ENCODE measurements around the gene MRRF. TPM values are rescaled to one million over a fixed set of nuclear protein-coding genes. Genes with fewer than 3 reads are reported as not detected.
A peak's percentile ranks its signal among the peaks of the same experiment; 100 is the strongest.

MRRF gene
- polyA plus RNA-seq, 6 donors from 2014 or later = 11.8 to 25.4 (median 19.9) TPM

- no peaks in the 10 kb centered on the region for H3K9me3 Mint-ChIP-seq
- no peak overlapping the region for H3K4me3 Mint-ChIP-seq
- DNase-seq (no peak), ATAC-seq (ENCODE audit: low read depth in 2 of 2) (no peak)
- no peak overlapping the region for H3K27ac Mint-ChIP-seq
- peaks cover 0 to 4% (median 0%) of the 10 kb centered on the region in 3 donors for H3K27me3 Mint-ChIP-seq
- H3K36me3 Mint-ChIP-seq = peaks cover 10% of the 10 kb centered on the region in 2 donors
- peaks cover 0 to 2% (median 0%) of the 10 kb centered on the region in 3 donors for H3K4me1 Mint-ChIP-seq
Measured at GRCh38 chr9:122332083-122332482, 67.4 kb downstream of the MRRF start.

GRCh38 chr9:122332644-122333043 lies 68.0 kb downstream of the MRRF start:
- peaks cover 0 to 3% (median 0%) of the 10 kb centered on the region in 3 donors for H3K4me1 Mint-ChIP-seq
- H3K4me3 Mint-ChIP-seq = no peak overlapping the region
- DNase-seq (no peak), ATAC-seq (ENCODE audit: low read depth in 2 of 2) (no peak)
- H3K9me3 Mint-ChIP-seq = no peaks in the 10 kb centered on the region
- peaks cover 10% of the 10 kb centered on the region in 2 donors for H3K36me3 Mint-ChIP-seq
- H3K27ac Mint-ChIP-seq = peak overlapping the region in 1 of 6 donors; percentile 33
- H3K27me3 Mint-ChIP-seq = peaks cover 0 to 4% (median 0%) of the 10 kb centered on the region in 3 donors

- Mint-ChIP-seq H3K36me3 (peaks cover 10% of the 10 kb centered on the region in 2 donors), H3K4me1 (peaks cover 0 to 3% (median 0%) of the 10 kb centered on the region in 3 donors), H3K27ac (peak overlapping the region in 2 of 6 donors; percentile 33 to 87), H3K27me3 (peaks cover 0 to 4% (median 4%) of the 10 kb centered on the region in 3 donors), H3K9me3 (no peaks in the 10 kb centered on the region), H3K4me3 (no peak overlapping the region)
- no peak for DNase-seq
- no peak for ATAC-seq (ENCODE audit: low read depth in 2 of 2)
Measured at GRCh38 chr9:122333169-122333808, 68.6 kb downstream of the MRRF start.

- Mint-ChIP-seq H3K4me3 (no peak overlapping the region), H3K9me3 (no peaks in the 10 kb centered on the region), H3K36me3 (no peaks in the 10 kb centered on the region), H3K27me3 (peaks cover 8 to 20% (median 13%) of the 10 kb centered on the region in 3 donors), H3K4me1 (peaks cover 0 to 3% (median 0%) of the 10 kb centered on the region in 3 donors), H3K27ac (peak overlapping the region in 1 of 6 donors; percentile 21)
- ATAC-seq (ENCODE audit: low read depth in 2 of 2) (no peak), DNase-seq (no peak)
Measured at GRCh38 chr9:122334916-122335315, 70.2 kb downstream of the MRRF start.

- peaks cover 8 to 20% (median 13%) of the 10 kb centered on the region in 3 donors for H3K27me3 Mint-ChIP-seq
- no peak for DNase-seq
Measured at GRCh38 chr9:122336189-122336588, 71.5 kb downstream of the MRRF start.

GRCh38 chr9:122336866-122337555 lies 72.3 kb downstream of the MRRF start:
- peaks cover 8 to 20% (median 13%) of the 10 kb centered on the region in 3 donors for H3K27me3 Mint-ChIP-seq
- ATAC-seq (ENCODE audit: low read depth in 2 of 2) (peak in 1 of 2 donors; percentile 56), DNase-seq (no peak)
- peaks cover 0 to 3% (median 0%) of the 10 kb centered on the region in 3 donors for H3K4me1 Mint-ChIP-seq
- H3K9me3 Mint-ChIP-seq = no peaks in the 10 kb centered on the region
- no peak overlapping the region for H3K27ac Mint-ChIP-seq
- H3K4me3 Mint-ChIP-seq = no peak overlapping the region
- H3K36me3 Mint-ChIP-seq = no peaks in the 10 kb centered on the region

More at GRCh38 chr9:122336189-122336588, 71.5 kb downstream of the MRRF start:
- no peak for ATAC-seq (ENCODE audit: low read depth in 2 of 2)
- H3K9me3 Mint-ChIP-seq = no peaks in the 10 kb centered on the region
- peaks cover 0 to 3% (median 0%) of the 10 kb centered on the region in 3 donors for H3K4me1 Mint-ChIP-seq
- H3K4me3 Mint-ChIP-seq = no peak overlapping the region
- H3K36me3 Mint-ChIP-seq = no peaks in the 10 kb centered on the region
- peak overlapping the region in 1 of 6 donors; percentile 64 for H3K27ac Mint-ChIP-seq

- no peak for DNase-seq
- Mint-ChIP-seq H3K9me3 (no peaks in the 10 kb centered on the region), H3K4me3 (no peak overlapping the region), H3K27ac (no peak overlapping the region), H3K27me3 (peaks cover 8 to 20% (median 13%) of the 10 kb centered on the region in 3 donors), H3K4me1 (peaks cover 0 to 3% (median 0%) of the 10 kb centered on the region in 3 donors), H3K36me3 (no peaks in the 10 kb centered on the region)
- ATAC-seq (ENCODE audit: low read depth in 2 of 2) = no peak
Measured at GRCh38 chr9:122337556-122337929, 72.9 kb downstream of the MRRF start.

GRCh38 chr9:122338536-122338935 lies 73.9 kb downstream of the MRRF start:
- DNase-seq = no peak
- Mint-ChIP-seq H3K4me1 (peaks cover 0 to 3% (median 0%) of the 10 kb centered on the region in 3 donors), H3K27me3 (peaks cover 8 to 20% (median 13%) of the 10 kb centered on the region in 3 donors), H3K9me3 (no peaks in the 10 kb centered on the region), H3K4me3 (no peak overlapping the region), H3K27ac (peak overlapping the region in 1 of 6 donors; percentile 8), H3K36me3 (no peaks in the 10 kb centered on the region)
- ATAC-seq (ENCODE audit: low read depth in 2 of 2) = no peak

- ATAC-seq (ENCODE audit: low read depth in 2 of 2) (no peak), DNase-seq (no peak)
- H3K4me3 Mint-ChIP-seq = no peak overlapping the region
- H3K4me1 Mint-ChIP-seq = peaks cover 0 to 3% (median 0%) of the 10 kb centered on the region in 3 donors
- no peaks in the 10 kb centered on the region for H3K9me3 Mint-ChIP-seq
- no peaks in the 10 kb centered on the region for H3K36me3 Mint-ChIP-seq
- H3K27me3 Mint-ChIP-seq = peaks cover 11 to 20% (median 16%) of the 10 kb centered on the region in 3 donors
- peak overlapping the region in 1 of 6 donors; percentile 8 for H3K27ac Mint-ChIP-seq
Measured at GRCh38 chr9:122338994-122339393, 74.3 kb downstream of the MRRF start.

GRCh38 chr9:122339579-122339978 lies 74.9 kb downstream of the MRRF start:
- ATAC-seq (ENCODE audit: low read depth in 2 of 2) (no peak), DNase-seq (no peak)
- Mint-ChIP-seq H3K4me1 (peaks cover 0 to 3% (median 0%) of the 10 kb centered on the region in 3 donors), H3K4me3 (no peak overlapping the region), H3K9me3 (no peaks in the 10 kb centered on the region), H3K27me3 (peaks cover 14 to 21% (median 20%) of the 10 kb centered on the region in 3 donors), H3K36me3 (no peaks in the 10 kb centered on the region), H3K27ac (peak overlapping the region in 1 of 6 donors; percentile 84)

- no peaks in the 10 kb centered on the region for H3K36me3 Mint-ChIP-seq
- H3K4me3 Mint-ChIP-seq = no peak overlapping the region
- peaks cover 0 to 3% (median 0%) of the 10 kb centered on the region in 3 donors for H3K4me1 Mint-ChIP-seq
- H3K27ac Mint-ChIP-seq = peak overlapping the region in 1 of 6 donors; percentile 93
- H3K9me3 Mint-ChIP-seq = no peaks in the 10 kb centered on the region
- ATAC-seq (ENCODE audit: low read depth in 2 of 2) (no peak), DNase-seq (no peak)
- H3K27me3 Mint-ChIP-seq = peaks cover 20 to 27% (median 20%) of the 10 kb centered on the region in 3 donors
Measured at GRCh38 chr9:122340161-122340560, 75.5 kb downstream of the MRRF start.

- DNase-seq (no peak), ATAC-seq (ENCODE audit: low read depth in 2 of 2) (no peak)
- Mint-ChIP-seq H3K9me3 (no peaks in the 10 kb centered on the region), H3K27me3 (peaks cover 25 to 44% (median 34%) of the 10 kb centered on the region in 3 donors), H3K36me3 (no peaks in the 10 kb centered on the region), H3K4me3 (no peak overlapping the region), H3K27ac (no peak overlapping the region), H3K4me1 (peaks cover 0 to 8% (median 4%) of the 10 kb centered on the region in 3 donors)
Measured at GRCh38 chr9:122342323-122343050, 77.8 kb downstream of the MRRF start.

Measured in naive B cell (primary cell).